ENCODE results near the gene N4BP3.
"Not testable (repeated sequence)": the region's sequence is repeated elsewhere in the genome, so short reads cannot be mapped to it uniquely, and the experiment has no call there.

N4BP3 gene

GRCh38 chr5:178113141-178113787 is at the start of gene N4BP3:
TSS of gene N4BP3 (plus strand) at chr5:178113532. CDS start at chr5:178119584, 6,052 bp downstream.
- peak; percentile 56 to 83 for DNase-seq (ENCODE audit: low read depth in 2 of 2)

GRCh38 chr5:178067755-178068154 is 45.6 kb upstream of the N4BP3 start:
- DNase-seq (ENCODE audit: low read depth in 2 of 2), result no peak

- DNase-seq (ENCODE audit: low read depth in 2 of 2), result no peak
Observed at GRCh38 chr5:178068293-178068692, 45.0 kb upstream of the N4BP3 start.

GRCh38 chr5:178069909-178070308 is 43.4 kb upstream of the N4BP3 start:
- peak; percentile 19 to 21 for DNase-seq (ENCODE audit: low read depth in 2 of 2)

- no peak for DNase-seq (ENCODE audit: low read depth in 2 of 2)
Observed at GRCh38 chr5:178071108-178071507, 42.2 kb upstream of the N4BP3 start.

- DNase-seq (ENCODE audit: low read depth in 2 of 2), result no peak
Observed at GRCh38 chr5:178072749-178073148, 40.6 kb upstream of the N4BP3 start.

- no peak for DNase-seq (ENCODE audit: low read depth in 2 of 2)
Observed at GRCh38 chr5:178074266-178074952, 38.9 kb upstream of the N4BP3 start.

- DNase-seq (ENCODE audit: low read depth in 2 of 2), result not testable (repeated sequence)
Observed at GRCh38 chr5:178076965-178077364, 36.4 kb upstream of the N4BP3 start.

- DNase-seq (ENCODE audit: low read depth in 2 of 2), result no peak
Observed at GRCh38 chr5:178077751-178078150, 35.6 kb upstream of the N4BP3 start.

- no peak for DNase-seq (ENCODE audit: low read depth in 2 of 2)
Observed at GRCh38 chr5:178078197-178079010, 34.9 kb upstream of the N4BP3 start.

GRCh38 chr5:178080056-178080455 is 33.3 kb upstream of the N4BP3 start:
- no peak for DNase-seq (ENCODE audit: low read depth in 2 of 2)

GRCh38 chr5:178080618-178081410 is 32.5 kb upstream of the N4BP3 start:
- DNase-seq (ENCODE audit: low read depth in 2 of 2), result no peak

GRCh38 chr5:178081571-178082243 is 31.6 kb upstream of the N4BP3 start:
- no peak for DNase-seq (ENCODE audit: low read depth in 2 of 2)

GRCh38 chr5:178083922-178084321 is 29.4 kb upstream of the N4BP3 start:
- no peak for DNase-seq (ENCODE audit: low read depth in 2 of 2)

GRCh38 chr5:178085316-178085715 is 28.0 kb upstream of the N4BP3 start:
- DNase-seq (ENCODE audit: low read depth in 2 of 2), result no peak

- no peak for DNase-seq (ENCODE audit: low read depth in 2 of 2)
Observed at GRCh38 chr5:178086266-178086665, 27.1 kb upstream of the N4BP3 start.

GRCh38 chr5:178087199-178087598 is 26.1 kb upstream of the N4BP3 start:
- DNase-seq (ENCODE audit: low read depth in 2 of 2), result not testable (repeated sequence)

GRCh38 chr5:178090856-178091255 is 22.5 kb upstream of the N4BP3 start:
- no peak for DNase-seq (ENCODE audit: low read depth in 2 of 2)

GRCh38 chr5:178093134-178093533 is 20.2 kb upstream of the N4BP3 start:
- DNase-seq (ENCODE audit: low read depth in 2 of 2), result no peak

GRCh38 chr5:178094345-178094744 is 19.0 kb upstream of the N4BP3 start:
- DNase-seq (ENCODE audit: low read depth in 2 of 2), result no peak

- DNase-seq (ENCODE audit: low read depth in 2 of 2), result no peak
Observed at GRCh38 chr5:178098685-178099084, 14.6 kb upstream of the N4BP3 start.
